IPS DF 19.7 (cell line): ENCODE measurements around the gene ZIC2.
A peak's percentile ranks its signal among the peaks of the same experiment; 100 is the strongest.

Source experiments
- DNase-seq: peaks from one replicate; pipeline ENCODE4 v3.0.0-alpha.2; 2013; ENCODE audit warnings: low read depth, low spot score

The ZIC2 gene

DNA sequence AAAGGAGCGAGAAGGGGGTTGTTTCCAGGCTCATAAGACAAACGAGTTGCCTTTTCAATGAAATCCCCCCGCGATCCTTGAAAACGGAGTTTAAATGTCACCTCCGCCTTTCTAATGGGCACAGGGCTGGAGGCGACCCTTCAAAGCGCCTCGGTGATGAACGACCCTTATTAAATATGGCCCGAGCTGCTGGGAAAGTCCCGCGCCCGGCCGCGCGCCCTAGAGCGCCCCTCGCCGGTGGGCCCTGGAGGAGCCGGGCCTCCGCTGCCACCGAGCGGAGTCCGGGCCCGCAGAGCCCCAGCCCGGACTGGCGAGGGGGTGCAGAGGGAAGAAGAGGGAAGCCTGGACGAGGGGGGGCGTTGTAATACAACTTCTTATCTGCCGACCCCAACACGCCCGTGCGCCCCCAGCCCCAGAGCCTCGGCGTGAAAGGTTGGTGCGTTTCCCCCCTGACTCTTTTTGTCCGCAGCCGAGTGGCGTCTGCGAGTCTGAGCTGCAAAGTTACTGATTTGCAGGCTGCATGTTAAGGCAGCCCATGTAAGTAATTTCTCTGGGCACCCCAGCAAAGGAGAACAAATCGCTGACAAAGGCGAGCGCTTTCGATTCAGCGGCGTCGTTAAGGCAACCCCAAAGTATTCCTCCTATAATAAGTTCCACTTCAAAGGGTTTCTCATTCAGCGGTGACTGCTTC is 21.9 kb upstream of the ZIC2 start:
- DNase-seq = no peak

DNA sequence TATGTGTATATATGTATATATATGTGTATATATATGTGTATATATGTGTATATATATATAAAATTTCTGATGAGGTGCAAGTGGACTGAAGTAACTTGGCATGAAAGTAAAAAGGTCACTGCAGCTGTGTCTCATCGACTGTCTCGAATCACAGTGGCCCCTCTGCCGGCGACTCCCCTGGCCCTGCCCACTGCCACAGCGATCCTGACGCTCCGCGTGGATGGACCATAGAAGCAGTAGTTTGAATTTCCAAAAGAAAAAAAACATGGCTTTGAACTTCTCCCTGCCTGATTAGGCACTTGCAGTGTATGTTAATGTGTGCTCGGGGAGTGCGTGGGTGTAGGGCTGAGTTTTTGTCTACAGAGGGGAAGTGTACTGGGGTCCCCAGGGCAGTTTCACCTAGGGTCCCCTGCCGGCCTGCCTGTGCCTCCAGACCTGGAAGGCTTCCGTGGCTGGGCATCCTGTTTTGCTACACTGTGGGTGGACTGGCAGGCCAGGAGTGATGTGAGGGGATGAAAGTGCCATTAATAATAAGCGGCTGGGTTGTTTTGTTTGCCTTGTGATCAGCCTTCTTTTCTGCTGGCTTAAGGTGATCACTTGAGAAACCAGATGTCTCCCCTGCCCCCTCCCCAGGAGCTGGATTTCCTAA is 20.8 kb upstream of the ZIC2 start:
- DNase-seq = no peak

DNA sequence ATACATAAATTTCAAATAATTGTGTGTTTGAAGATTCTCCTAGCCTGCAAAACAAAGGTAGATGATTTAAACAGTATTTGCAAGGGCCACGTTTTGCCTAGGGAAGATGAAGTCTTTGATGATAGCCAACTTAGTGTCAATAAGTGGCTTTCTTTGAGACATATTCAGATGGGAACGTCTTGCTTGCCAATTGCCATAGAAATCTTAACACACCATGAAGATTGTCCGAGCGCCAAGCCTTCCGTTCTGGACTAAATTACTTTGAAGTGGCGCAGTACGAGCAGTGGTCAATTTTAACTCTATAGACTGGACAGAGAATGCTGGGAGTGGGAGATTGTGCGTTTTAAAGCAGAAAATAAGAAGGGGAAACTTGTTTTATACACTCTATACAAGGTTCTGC is 19.9 kb upstream of the ZIC2 start:
- no peak for DNase-seq

DNA sequence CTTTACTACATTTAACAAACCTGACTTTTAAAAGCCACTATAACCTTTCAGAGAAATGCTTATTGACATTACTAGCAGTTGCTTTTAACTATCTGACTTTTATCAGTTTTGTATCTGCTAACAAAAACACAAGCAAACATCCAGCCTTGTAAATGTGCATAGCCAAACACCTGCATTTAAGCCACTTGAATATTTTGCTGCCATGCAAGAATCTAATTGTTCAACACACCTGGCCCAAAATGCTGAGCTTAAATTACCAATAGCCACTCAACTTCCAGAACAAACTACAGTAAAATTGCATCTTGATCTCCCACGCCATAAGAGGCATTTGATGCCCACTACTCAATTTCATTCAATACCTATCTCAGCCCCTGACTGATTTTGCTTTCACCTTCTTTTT is 19.3 kb upstream of the ZIC2 start:
- no peak for DNase-seq

DNA sequence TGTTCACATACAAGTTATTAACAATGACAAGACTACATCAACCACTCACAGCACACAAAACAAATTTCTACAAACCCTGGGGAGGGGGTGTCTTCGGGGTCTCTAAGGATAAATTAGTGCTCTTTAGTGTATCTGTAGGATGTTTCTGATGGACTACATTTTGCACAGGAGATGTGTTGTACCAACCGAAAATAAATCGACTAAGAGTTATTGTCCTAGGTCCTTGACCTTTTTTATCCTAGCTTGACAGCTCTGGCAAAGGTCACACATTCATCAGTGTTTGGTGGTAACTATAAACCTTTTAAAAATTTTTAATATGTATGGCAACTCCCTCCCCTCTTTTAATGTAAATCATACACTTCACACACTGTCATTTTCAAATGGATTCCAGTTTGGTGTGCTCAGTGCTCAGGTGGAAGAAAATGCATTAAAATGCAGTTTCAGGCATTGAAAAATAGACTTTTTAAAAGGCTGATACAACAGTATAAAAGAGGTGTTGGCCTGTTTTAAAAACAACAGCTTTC is 17.7 kb upstream of the ZIC2 start:
- no peak for DNase-seq

DNA sequence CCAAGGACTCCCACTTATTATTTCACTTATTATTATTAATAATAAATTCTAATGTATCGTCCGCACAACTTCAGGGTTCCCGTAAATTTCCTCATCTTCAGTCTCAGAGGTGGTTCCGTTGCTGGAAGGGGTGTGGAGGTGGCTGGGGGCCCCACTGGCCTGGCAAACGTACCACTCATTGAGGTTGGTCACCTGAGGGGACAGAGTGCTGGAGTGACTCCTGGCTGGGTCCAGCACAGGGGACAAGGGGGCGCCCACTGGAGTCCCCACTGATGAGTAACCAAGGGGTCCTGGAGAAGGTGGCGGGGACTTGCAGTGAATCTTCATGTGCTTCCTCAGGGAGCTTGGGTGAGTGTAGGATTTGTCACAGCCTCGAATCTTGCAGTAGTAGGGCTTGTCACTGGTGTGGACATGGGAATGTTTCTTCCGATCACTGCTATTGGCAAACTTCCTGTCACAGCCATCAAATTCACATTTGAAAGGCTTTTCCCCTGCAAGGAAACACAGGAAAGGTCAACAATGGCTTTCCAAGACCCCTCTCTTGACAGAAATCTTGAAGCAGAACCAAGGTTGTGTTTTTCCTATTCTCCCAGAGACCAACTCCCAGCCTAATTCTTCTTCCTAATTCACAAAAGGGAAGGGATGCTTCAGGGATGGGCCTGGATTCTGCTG is 16.1 kb upstream of the ZIC2 start:
- no peak for DNase-seq

DNA sequence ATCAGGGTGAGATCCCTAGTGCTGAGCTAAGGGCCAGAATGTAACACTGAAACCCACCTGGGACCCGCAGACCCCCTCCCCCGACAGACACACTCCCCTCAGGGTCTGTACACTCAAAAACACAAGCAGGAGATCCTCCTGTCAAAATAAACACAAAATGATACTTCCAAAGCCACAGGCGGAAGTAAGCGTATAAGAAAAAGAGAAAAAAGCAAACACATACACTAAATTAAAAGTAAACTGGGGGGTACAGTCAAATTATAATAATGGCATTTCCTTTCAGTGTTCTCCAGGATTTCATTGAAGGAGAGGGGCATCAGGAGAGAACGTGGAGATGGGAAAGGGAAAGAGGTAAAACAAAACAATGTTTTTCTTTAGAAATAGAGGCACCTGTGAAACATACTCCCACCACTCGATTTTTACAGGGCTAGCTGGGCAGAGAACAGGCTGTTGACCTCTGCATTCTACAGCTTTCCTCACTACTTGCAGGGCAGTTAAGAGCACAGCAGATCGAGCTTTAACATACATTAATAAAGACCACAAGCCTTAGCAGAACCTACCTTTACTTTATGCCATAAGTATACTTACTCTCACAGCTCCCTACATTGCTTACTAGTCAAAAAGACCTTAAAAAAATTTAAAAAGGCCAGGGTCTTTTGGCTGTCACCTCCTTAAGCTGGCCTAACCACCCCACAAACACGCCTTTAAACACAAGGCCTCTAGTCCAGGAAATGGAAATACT is 15.3 kb upstream of the ZIC2 start:
- DNase-seq = no peak

DNA sequence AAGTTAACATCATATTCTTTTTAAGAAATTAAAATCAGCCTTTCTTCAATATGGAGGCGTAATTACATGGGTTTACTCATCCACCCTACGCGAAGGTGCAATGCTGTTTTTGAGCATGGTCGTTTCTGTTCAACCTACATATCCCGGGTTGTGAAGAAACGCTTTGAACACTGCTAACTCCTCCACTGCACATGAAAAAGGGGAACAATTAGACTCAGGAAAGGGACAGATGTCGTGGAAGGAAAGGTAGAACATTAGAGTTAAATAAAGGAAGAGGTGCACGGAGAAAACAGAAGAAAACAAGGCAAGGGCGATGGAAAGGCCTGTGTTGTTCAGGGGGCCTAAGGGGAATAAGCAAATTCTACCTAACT is 14.1 kb upstream of the ZIC2 start:
- DNase-seq = no peak

DNA sequence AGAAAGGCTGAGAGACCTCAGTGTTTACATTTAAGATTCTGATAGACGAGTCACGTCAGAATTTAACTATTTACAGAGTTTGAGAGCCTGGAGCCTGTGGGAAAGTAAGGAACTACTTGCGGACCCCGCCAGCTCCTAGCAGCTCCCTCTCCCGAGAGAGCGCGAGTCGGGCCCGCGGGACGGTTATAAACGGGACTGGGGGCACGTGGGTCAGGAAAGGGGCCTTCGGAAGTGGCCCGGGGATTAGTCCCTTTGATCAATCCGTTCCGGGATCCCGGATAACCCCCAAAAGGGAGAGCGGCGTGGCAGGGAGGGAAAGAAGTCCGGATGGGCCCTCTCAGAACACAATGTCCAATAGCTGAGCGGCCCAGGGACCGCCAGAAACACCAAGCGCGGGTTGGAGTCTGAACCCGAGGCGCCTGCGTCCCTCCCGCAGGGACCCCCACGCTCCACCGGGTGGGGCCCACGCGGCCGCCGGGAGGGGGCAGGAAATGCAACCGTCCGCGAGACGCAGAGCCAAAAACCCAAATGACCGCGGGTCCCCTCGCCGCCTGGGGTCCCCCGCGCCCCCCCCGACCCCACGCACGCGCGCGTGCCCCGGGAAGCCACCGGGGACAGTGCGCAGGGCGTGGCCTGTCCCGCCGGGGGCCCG is 13.6 kb upstream of the ZIC2 start:
- no peak for DNase-seq

DNA sequence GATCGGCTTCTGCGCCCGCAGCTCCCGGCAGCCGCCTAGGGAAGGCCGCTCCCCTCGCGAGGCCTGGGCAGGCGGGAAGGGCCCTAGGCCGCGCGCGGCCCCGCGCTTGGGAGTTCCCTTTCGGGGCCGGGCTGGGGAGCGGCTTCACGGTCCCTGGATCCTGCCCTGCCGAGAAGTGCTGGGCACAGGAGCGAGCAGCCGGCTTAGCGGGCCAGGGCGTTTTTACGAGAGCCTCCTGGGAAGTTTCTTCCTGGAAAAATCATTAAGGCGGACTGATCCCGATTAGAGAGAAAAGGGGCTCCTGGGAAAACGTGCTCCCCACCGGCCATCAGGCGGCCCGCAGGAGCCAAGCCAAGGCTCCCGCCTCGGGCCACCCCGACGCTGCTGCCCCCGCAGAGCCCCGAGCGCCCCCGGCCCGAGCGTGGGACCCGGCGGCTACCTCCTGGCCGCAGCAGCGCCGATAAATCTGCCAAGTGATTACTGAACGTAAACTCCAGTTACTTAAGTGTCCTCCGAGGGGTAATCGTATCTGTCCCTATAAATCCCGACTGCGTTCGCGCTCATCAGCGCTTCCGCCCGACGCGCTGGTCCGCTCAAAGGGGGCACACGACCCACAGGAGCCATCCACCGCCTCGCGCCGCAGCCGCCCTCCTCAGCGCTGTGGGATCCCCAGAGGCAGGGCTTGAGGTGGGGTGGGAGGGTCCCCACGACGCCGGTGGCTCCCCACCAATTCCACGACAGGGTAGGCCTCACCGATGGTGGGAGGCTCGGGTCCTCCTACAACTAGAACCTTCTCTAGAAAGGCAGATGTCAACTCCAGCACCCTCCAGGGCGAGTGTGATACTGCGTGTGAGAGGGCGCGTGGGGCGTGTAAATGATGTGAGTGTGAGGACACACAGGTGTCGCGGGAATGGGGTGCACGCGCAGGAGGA is 12.8 kb upstream of the ZIC2 start:
- no peak for DNase-seq

DNA sequence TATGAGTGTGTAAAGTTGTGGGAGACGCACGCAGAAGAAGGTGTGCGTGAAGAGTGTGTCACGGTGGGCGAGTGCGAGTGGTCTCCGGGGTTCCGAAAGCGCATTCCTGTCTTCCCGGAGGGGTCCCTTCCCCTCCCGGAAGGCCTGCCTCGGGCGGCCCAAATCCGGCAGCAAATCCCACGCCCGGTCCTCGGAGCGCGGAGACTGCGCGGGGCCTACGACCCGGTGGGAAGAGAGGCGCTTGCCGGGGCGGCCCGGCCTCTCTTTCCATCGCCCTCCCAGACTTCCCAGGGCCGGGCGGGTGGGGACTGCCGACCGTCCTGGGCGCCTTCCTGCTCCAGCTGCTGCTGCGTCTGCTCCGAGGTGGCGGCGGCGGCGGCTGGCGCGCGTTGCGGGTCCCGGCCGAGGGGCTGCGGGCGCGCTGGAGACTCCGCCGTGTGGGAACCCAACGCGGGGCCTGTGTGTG is 12.1 kb upstream of the ZIC2 start:
- DNase-seq = no peak

DNA sequence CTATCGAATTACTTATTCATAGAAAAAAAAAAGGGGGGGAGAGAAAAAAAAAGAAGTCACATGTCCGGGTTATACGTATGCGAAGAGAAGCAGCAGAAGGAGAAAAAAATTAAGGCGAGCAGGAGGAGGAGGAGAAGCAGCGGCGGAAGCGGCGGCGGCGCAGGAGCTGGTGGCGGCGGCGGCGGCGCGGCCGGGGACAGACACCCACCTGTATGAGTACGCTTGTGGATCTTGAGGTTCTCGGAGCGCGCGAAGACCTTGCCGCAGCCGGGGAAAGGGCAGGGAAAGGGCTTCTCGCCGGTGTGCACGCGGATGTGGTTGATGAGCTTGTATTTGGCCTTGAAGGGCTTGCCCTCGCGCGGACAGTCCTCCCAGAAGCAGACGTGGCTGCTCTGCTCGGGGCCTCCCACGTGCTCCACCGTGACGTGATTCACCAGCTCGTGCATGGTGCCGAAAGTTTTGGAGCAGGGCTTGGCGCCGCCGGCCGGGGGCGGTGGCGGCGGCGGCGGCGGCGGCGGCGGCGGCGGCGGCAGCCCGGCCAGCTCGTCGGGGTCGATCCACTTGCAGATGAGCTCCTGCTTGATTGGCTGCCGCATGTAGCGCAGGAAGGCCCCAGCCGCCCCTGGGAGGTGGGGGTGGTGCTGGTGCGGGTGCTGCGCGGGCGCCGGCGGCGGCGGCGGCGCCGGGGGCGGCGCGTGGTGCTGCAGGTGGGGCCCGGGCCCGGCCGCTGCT is 11.5 kb upstream of the ZIC2 start:
- DNase-seq = no peak

DNA sequence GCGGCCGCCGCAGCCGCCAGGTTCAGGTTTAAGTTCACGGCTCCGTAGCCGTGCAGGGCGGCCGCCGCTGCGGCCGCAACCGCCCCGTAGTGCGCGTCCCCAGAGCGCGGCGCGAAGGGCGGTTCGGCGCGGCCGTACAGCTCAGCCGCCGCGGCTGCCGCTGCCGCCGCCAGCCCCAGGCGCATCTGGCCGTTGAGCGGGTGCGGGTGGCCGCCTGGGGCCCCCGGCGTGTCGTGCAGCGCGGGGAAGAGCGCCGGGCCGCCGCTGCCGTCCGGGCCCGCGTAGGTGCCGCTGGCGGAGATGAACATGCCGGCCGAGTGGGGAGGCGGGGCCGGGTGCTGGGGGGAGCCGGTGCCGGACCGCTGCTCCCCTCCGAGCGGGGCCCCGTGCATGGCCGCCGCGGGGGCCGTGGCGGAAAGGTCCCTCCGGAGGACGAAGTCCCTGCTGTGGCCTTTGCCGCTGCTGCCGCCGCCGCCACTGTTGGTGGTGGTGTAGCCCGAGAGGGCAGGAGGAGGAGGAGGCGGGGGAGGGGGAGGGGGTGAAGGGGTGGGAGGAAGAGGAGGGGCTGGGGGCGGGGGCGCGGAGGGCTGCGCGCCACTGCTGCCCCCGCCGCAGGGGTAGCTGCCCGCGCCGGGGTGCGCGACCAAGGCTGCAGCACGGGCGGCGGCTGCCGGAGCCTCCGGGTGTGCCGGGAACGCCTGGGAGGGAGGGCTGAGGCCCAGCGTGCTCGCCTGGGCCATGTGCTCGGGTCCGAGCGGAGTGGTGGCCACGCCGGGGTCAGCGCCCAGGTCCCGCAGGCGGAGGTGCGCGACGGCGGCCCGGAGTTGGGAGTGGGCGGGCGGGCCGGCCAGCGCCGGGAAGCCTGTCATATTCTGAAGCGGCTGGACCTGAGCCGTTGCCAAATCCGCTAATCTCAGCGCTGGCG is 10.7 kb upstream of the ZIC2 start:
- DNase-seq = no peak

DNA sequence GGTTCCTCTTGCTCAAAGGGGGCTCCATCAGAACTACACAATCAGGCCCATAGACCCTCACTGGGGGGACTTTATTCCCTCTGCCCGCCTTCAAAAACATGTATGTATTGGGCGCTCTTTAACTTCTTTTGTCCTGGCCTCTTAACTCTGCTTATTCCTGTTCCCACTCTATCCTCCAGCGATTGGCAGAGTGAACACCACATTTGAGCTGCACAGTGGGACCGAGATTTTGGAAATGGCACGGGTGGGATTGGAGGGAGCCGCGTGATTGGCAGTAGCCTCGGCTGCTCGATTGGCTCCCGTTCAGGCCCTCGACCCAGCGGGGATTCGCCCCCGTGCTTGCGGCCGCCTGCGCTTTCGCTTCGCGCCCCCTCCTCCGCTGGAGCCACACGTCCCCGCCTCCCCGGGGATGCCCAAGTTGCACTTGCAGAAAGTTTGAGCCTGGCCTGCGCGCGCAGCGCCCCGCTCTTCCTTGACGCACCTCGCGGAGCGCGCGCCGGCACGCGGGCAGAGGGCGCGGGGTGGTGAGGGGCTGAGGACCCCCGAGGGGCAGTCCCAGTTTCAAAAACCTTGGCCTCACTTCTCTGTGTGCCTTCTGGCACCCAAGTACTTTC is 9.9 kb upstream of the ZIC2 start, which contains the start of gene ZIC5:
Gene ZIC5, minus strand, starts transcription at position 192 of the 614 bp plus-strand sequence. Its CDS starts 164 bp downstream, at position 28.
- DNase-seq = peak; percentile 89

DNA sequence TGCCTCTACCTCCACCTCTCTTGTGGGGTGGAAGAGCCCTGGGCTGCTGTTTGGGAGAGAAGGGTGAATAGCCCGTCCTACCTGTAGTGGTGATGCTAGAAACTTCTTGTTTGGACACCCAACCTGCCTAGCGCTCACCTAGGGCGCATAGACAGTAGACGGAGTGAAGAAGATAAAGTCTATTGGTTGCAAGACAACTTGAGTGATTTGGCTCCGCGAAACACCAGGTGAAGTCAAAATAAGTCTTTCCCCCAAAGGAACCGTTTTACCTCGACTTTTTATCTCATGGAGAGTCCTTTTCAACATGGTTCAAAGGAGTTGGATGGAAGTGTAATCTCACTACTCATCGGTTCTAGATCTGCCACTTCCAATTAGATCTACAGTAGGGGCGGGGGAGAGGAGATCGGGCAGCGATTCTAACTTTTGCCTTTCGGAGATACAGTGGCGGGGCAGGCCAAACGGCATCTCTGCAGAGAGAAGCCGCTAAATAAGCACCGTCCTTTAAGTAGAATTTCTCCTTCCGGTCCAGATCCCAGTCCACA is 9.3 kb upstream of the ZIC2 start:
- DNase-seq = no peak

DNA sequence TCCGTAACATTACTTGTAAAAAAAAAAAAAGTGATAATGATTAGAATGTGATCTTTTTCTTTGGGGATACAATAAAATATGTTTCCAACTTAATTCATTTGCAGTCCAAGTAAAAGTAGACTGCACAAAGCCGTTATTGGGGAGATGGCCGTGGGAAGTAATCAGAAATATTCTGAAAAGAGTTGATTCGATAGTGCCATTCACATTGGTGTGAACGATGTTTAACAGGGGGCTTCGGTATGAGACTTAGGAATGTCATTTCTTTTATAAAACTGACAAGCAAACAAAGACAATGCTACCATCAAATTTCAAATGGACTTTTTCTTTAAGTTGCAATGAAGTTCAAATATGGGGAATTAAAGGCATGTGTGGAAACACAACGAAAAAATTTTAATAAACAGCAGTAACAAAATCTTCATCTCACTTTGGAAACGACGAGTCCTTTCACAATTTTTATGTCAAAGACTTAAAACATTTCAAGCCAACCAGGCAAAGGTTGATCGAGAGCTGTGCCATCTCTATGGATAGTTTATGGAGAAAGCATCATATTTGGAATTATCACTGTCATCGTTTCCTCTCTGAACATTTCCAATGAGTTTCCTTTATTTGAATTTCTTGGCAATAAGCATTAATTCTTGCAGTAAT is 8.3 kb upstream of the ZIC2 start:
- no peak for DNase-seq

DNA sequence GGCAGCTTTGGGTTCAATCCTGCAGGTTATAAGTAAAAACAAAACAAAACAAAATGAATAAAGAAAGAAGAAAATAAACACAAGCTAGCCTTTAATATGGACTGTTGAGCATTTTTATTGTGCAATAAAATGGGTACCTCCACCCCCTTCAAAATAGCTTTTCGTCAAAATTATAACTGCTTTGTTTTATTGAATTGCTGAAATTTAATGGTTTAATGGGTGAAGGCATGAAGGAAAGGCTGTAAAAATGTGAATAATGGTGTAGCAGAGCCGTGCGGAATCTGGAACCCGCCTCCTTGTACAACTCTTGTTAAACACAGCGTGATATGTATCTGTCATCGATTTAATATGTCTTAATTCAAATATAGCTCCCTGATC is 7.8 kb upstream of the ZIC2 start:
- DNase-seq = no peak
